Measurements from ENCODE around the gene CSNK1E. TPM values are rescaled to one million over a fixed set of nuclear protein-coding genes. Genes with fewer than 3 reads are reported as not detected.
"Not testable (repeated sequence)": the region's sequence is repeated elsewhere in the genome, so short reads cannot be mapped to it uniquely, and the experiment has no call there.

CSNK1E gene
- total RNA-seq, 4 donors from 2014 or later: 84.5 to 164 (median 112) TPM

- ATAC-seq (ENCODE audit: low FRiP score) (no peak), DNase-seq (ENCODE audit: low spot score) (no peak)
- no peak for TF ChIP-seq CTCF (IDR thresholded peaks at IDR 0.05)
These were observed 28.5 kb upstream of the CSNK1E start for GRCh38 chr22:38345782-38346181.

GRCh38 chr22:38339893-38340292 is 22.7 kb upstream of the CSNK1E start:
- not testable (repeated sequence) for ATAC-seq (ENCODE audit: low FRiP score); DNase-seq (ENCODE audit: low spot score)

- TF ChIP-seq CTCF (IDR thresholded peaks at IDR 0.05): no peak
- DNase-seq (ENCODE audit: low spot score) (no peak), ATAC-seq (ENCODE audit: low FRiP score) (no peak)
These were observed 21.6 kb upstream of the CSNK1E start for GRCh38 chr22:38338772-38339379.

- DNase-seq (ENCODE audit: low spot score): no peak
- no peak for ATAC-seq (ENCODE audit: low FRiP score)
- no peak for TF ChIP-seq CTCF (IDR thresholded peaks at IDR 0.05)
These were observed 19.5 kb upstream of the CSNK1E start for GRCh38 chr22:38336699-38337098.

- DNase-seq (ENCODE audit: low spot score) (no peak), ATAC-seq (ENCODE audit: low FRiP score) (no peak)
- TF ChIP-seq CTCF (IDR thresholded peaks at IDR 0.05): no peak
These were observed 17.8 kb upstream of the CSNK1E start for GRCh38 chr22:38335077-38335476.

- DNase-seq (ENCODE audit: low spot score) (no peak), ATAC-seq (ENCODE audit: low FRiP score) (no peak)
- no peak for TF ChIP-seq CTCF (IDR thresholded peaks at IDR 0.05)
These were observed 10.6 kb upstream of the CSNK1E start for GRCh38 chr22:38327805-38328204.

- no peak for TF ChIP-seq CTCF (IDR thresholded peaks at IDR 0.05)
- DNase-seq (ENCODE audit: low spot score): no peak
- ATAC-seq (ENCODE audit: low FRiP score): no peak
These were observed 10.2 kb upstream of the CSNK1E start for GRCh38 chr22:38327396-38327795.

Measured in omental fat pad (tissue), 4 donors.